Epithelial cell of esophagus (primary cell): ENCODE data around the gene MACROD2.

Experiments
- DNase-seq: peaks from one replicate; pipeline ENCODE4 v3.0.0; 2010; ENCODE audit warnings: low read depth
- H3K4me3 ChIP-seq: 2 replicates; pipeline ENCODE4 v1.5.1; 2011; ENCODE audit warnings: mild to moderate bottlenecking, low read length, control low read depth
- CTCF ChIP-seq: IDR thresholded peaks from 2 replicates; pipeline ENCODE4 v1.5.1; 2011; ENCODE audit warnings: low read depth, mild to moderate bottlenecking, low read length, control low read depth, inconsistent platforms; ENCODE audit not compliant: insufficient read depth; ENCODE audit errors: missing control alignments

Gene MACROD2

GRCh38 chr20:14947946-14948345 lies 952.6 kb downstream of the MACROD2 start:
- DNase-seq: no peak
- H3K4me3 ChIP-seq: no peak overlapping the region
- no peak for TF ChIP-seq CTCF

GRCh38 chr20:14948416-14948815 lies 953.1 kb downstream of the MACROD2 start:
- no peak overlapping the region for H3K4me3 ChIP-seq
- TF ChIP-seq CTCF: peak; percentile 47
- DNase-seq: peak; percentile 46

- no peak overlapping the region for H3K4me3 ChIP-seq
- no peak for DNase-seq
- TF ChIP-seq CTCF: no peak
Observed at GRCh38 chr20:14950633-14951032, 955.3 kb downstream of the MACROD2 start.

- H3K4me3 ChIP-seq: no peak overlapping the region
- TF ChIP-seq CTCF: no peak
- peak; percentile 73 for DNase-seq
Observed at GRCh38 chr20:14951105-14951504, 955.8 kb downstream of the MACROD2 start.

GRCh38 chr20:14951707-14952418 lies 956.5 kb downstream of the MACROD2 start:
- TF ChIP-seq CTCF: no peak
- no peak overlapping the region for H3K4me3 ChIP-seq
- DNase-seq: peak; percentile 66

- TF ChIP-seq CTCF: no peak
- no peak overlapping the region for H3K4me3 ChIP-seq
- DNase-seq: no peak
Observed at GRCh38 chr20:14953736-14954135, 958.4 kb downstream of the MACROD2 start.

GRCh38 chr20:14955399-14955798 lies 960.1 kb downstream of the MACROD2 start:
- no peak for DNase-seq
- no peak overlapping the region for H3K4me3 ChIP-seq
- no peak for TF ChIP-seq CTCF
